Measurements from ENCODE around the gene MT1M. TPM values are rescaled to one million over a fixed set of nuclear protein-coding genes. Genes with fewer than 3 reads are reported as not detected.

MT1M gene
- total and polyA plus RNA-seq, 5 donors from 2014 or later, result not detected

DNA sequence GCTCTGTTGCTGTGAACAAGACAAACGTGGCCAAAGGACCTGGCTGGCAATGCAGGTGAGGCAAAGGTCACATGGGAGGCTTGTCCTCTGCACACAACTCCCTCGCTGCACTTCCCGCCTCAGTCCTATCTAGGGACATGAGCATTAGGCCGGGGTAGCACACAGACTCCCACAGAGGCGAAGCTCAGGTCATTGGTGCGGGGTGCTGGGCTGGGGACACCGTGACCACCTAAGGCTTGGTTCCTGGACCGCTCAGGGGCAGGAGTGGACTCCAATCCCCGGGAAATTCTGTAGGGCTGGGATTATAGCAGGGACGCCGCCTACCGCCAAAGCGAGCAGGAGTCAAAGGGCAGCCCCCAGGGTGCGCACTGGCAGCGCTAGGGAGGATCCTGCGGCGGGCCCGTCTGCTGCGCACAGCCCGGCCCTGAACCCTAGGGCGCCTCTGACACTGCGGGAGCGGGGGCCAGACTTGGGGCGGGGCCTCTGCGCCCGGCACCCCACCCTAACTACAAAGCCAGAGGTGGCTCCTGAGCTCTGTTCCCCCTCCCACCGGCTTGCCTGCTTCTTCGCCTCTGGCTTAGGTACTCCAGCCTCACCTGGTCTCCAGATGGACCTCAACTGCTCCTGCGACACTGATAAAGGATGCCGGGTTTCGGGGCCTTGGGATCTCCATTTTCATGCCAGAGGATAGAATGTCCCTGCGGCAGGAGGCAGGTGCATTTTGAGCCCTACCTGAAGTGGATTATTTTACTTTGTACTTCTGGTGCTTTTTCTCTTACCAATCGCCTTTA lies 15.4 kb downstream of the MT1M start:
- H3K27ac Mint-ChIP-seq, result no peak overlapping the region
- H3K9me3 ChIP-seq (ENCODE audit: control insufficient read depth in 2 of 2, low read length in 2 of 2), result no peaks in the 10 kb centered on the region
- H3K4me1 ChIP-seq (ENCODE audit: control insufficient read depth, insufficient read depth, low read length, poor library complexity, severe bottlenecking), result peaks cover 16% of the 10 kb centered on the region
- H3K4me3 ChIP-seq (ENCODE audit: low read depth, low read length), result no peak overlapping the region
- DNase-seq (no peak), ATAC-seq (ENCODE audit: low read depth in 2 of 2) (no peak)
- H3K27ac ChIP-seq (ENCODE audit: insufficient read depth, low read length, poor library complexity, severe bottlenecking), result no peak overlapping the region
- no peaks in the 10 kb centered on the region for H3K9me3 Mint-ChIP-seq
- H3K4me3 Mint-ChIP-seq, result no peak overlapping the region
- H3K4me1 Mint-ChIP-seq, result peaks cover 0 to 19% (median 3%) of the 10 kb centered on the region in 4 donors
- H3K36me3 ChIP-seq (ENCODE audit: control insufficient read depth, insufficient read depth, low read length), result no peaks in the 10 kb centered on the region
- no peaks in the 10 kb centered on the region for H3K36me3 Mint-ChIP-seq
- H3K27me3 ChIP-seq (ENCODE audit: control insufficient read depth, insufficient read depth, low read length), result peaks cover 2% of the 10 kb centered on the region
- peaks cover 39% of the 10 kb centered on the region for H3K27me3 Mint-ChIP-seq

- Histone ChIP-seq H3K4me3 (ENCODE audit: low read depth, low read length) (no peak overlapping the region), H3K4me1 (ENCODE audit: control insufficient read depth, insufficient read depth, low read length, poor library complexity, severe bottlenecking) (peaks cover 2% of the 10 kb centered on the region), H3K36me3 (ENCODE audit: control insufficient read depth, insufficient read depth, low read length) (no peaks in the 10 kb centered on the region), H3K27ac (ENCODE audit: insufficient read depth, low read length, poor library complexity, severe bottlenecking) (no peak overlapping the region), H3K9me3 (ENCODE audit: control insufficient read depth in 2 of 2, low read length in 2 of 2) (no peaks in the 10 kb centered on the region), H3K27me3 (ENCODE audit: control insufficient read depth, insufficient read depth, low read length) (peaks cover 2% of the 10 kb centered on the region)
- Mint-ChIP-seq H3K4me1 (peaks cover 0 to 6% (median 3%) of the 10 kb centered on the region in 4 donors), H3K36me3 (no peaks in the 10 kb centered on the region), H3K27ac (no peak overlapping the region), H3K9me3 (no peaks in the 10 kb centered on the region), H3K4me3 (no peak overlapping the region), H3K27me3 (peaks cover 39% of the 10 kb centered on the region)
- no peak for ATAC-seq (ENCODE audit: low read depth in 2 of 2)
- DNase-seq, result no peak
These were observed 16.8 kb downstream of the MT1M start for GRCh38 chr16:56649271-56649670.

DNA sequence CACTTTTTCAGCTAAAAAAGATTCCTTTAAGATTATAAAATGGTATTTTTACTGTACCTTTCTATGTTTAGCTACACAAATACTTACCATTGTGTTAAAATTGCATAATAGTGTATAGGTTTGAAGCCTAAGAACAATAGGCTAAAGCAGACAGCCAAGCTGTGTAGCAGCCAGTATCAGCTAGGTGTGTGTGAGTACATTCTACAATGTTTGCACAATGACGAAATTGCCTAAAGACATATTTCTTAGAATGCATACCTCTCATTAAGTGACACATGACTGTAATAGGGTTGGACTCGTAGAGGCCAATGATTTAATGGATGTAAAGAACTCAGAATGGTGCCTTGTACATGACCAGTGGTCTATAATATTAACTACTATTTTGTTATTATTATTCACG lies 17.4 kb downstream of the MT1M start:
- no peak for ATAC-seq (ENCODE audit: low read depth in 2 of 2)
- Mint-ChIP-seq H3K36me3 (no peaks in the 10 kb centered on the region), H3K9me3 (no peaks in the 10 kb centered on the region), H3K27me3 (peaks cover 39% of the 10 kb centered on the region), H3K4me3 (no peak overlapping the region), H3K4me1 (peaks cover 0 to 6% (median under 1%) of the 10 kb centered on the region in 4 donors), H3K27ac (no peak overlapping the region)
- Histone ChIP-seq H3K27ac (ENCODE audit: insufficient read depth, low read length, poor library complexity, severe bottlenecking) (no peak overlapping the region), H3K9me3 (ENCODE audit: control insufficient read depth in 2 of 2, low read length in 2 of 2) (no peaks in the 10 kb centered on the region), H3K4me1 (ENCODE audit: control insufficient read depth, insufficient read depth, low read length, poor library complexity, severe bottlenecking) (no peaks in the 10 kb centered on the region), H3K36me3 (ENCODE audit: control insufficient read depth, insufficient read depth, low read length) (no peaks in the 10 kb centered on the region), H3K27me3 (ENCODE audit: control insufficient read depth, insufficient read depth, low read length) (peaks cover 2% of the 10 kb centered on the region), H3K4me3 (ENCODE audit: low read depth, low read length) (no peak overlapping the region)
- no peak for DNase-seq

GRCh38 chr16:56651586-56651985 lies 19.1 kb downstream of the MT1M start, which contains the start of gene MT1B:
Gene MT1B (plus strand): TSS chr16:56651886. CDS start chr16:56651954, 68 bp downstream.
- no peak within 1 kb of the TSS for H3K27ac Mint-ChIP-seq

DNA sequence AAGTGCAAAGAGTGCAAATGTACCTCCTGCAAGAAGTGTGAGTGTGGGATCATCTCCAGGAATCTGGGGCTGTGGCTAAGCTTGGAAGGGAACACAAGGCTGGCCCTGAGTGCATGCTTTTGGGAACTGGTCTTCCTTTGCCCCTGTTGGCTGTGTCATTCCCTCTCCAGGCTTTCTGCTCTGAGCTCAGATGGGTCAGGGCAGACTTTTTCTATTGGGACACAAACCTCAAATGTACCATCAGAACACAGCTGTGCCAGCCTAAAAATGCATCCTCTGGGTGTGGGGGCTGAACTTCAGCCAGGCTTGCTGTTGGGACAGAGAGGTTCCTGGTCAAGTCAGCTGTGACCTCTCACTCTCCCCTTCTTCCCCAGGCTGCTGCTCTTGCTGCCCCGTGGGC lies 20.1 kb downstream of the MT1M start:
- Mint-ChIP-seq H3K27ac (no peak overlapping the region), H3K9me3 (no peaks in the 10 kb centered on the region), H3K4me3 (no peak overlapping the region), H3K4me1 (peaks cover 0 to 5% (median 3%) of the 10 kb centered on the region in 4 donors), H3K27me3 (peaks cover 24% of the 10 kb centered on the region), H3K36me3 (no peaks in the 10 kb centered on the region)
- no peaks in the 10 kb centered on the region for H3K36me3 ChIP-seq (ENCODE audit: control insufficient read depth, insufficient read depth, low read length)
- peaks cover 6% of the 10 kb centered on the region for H3K4me1 ChIP-seq (ENCODE audit: control insufficient read depth, insufficient read depth, low read length, poor library complexity, severe bottlenecking)
- DNase-seq, result no peak
- no peak overlapping the region for H3K27ac ChIP-seq (ENCODE audit: insufficient read depth, low read length, poor library complexity, severe bottlenecking)
- H3K9me3 ChIP-seq (ENCODE audit: control insufficient read depth in 2 of 2, low read length in 2 of 2), result no peaks in the 10 kb centered on the region
- ATAC-seq (ENCODE audit: low read depth in 2 of 2), result no peak
- H3K27me3 ChIP-seq (ENCODE audit: control insufficient read depth, insufficient read depth, low read length), result peaks cover 2% of the 10 kb centered on the region
- H3K4me3 ChIP-seq (ENCODE audit: low read depth, low read length), result no peak overlapping the region

More at GRCh38 chr16:56651586-56651985, 19.1 kb downstream of the MT1M start, which contains the start of gene MT1B:
- Histone ChIP-seq H3K27ac (ENCODE audit: insufficient read depth, low read length, poor library complexity, severe bottlenecking) (no peak within 1 kb of the TSS), H3K4me3 (ENCODE audit: low read depth, low read length) (no peak within 1 kb of the TSS), H3K4me1 (ENCODE audit: control insufficient read depth, insufficient read depth, low read length, poor library complexity, severe bottlenecking) (no peaks in the 10 kb centered on the region), H3K9me3 (ENCODE audit: control insufficient read depth in 2 of 2, low read length in 2 of 2) (no peaks in the 10 kb centered on the region), H3K27me3 (ENCODE audit: control insufficient read depth, insufficient read depth, low read length) (peaks cover 2% of the 10 kb centered on the region), H3K36me3 (ENCODE audit: control insufficient read depth, insufficient read depth, low read length) (no peaks in the 10 kb centered on the region)
- DNase-seq (no peak), ATAC-seq (ENCODE audit: low read depth in 2 of 2) (no peak)
- H3K4me3 Mint-ChIP-seq, result no peak within 1 kb of the TSS
- H3K9me3 Mint-ChIP-seq, result no peaks in the 10 kb centered on the region
- H3K27me3 Mint-ChIP-seq, result peaks cover 34% of the 10 kb centered on the region
- no peaks in the 10 kb centered on the region for H3K4me1 Mint-ChIP-seq
- H3K36me3 Mint-ChIP-seq, result no peaks in the 10 kb centered on the region

GRCh38 chr16:56653218-56653617 lies 20.8 kb downstream of the MT1M start:
- Mint-ChIP-seq H3K4me3 (peak overlapping the region in 1 of 4 donors; percentile 58), H3K27ac (no peak overlapping the region), H3K36me3 (no peaks in the 10 kb centered on the region), H3K27me3 (peaks cover 22% of the 10 kb centered on the region), H3K9me3 (no peaks in the 10 kb centered on the region), H3K4me1 (peaks cover 5 to 8% (median 7%) of the 10 kb centered on the region in 4 donors)
- Histone ChIP-seq H3K27me3 (ENCODE audit: control insufficient read depth, insufficient read depth, low read length) (peaks cover 2% of the 10 kb centered on the region), H3K9me3 (ENCODE audit: control insufficient read depth in 2 of 2, low read length in 2 of 2) (no peaks in the 10 kb centered on the region), H3K36me3 (ENCODE audit: control insufficient read depth, insufficient read depth, low read length) (no peaks in the 10 kb centered on the region), H3K4me1 (ENCODE audit: control insufficient read depth, insufficient read depth, low read length, poor library complexity, severe bottlenecking) (peaks cover 12% of the 10 kb centered on the region), H3K27ac (ENCODE audit: insufficient read depth, low read length, poor library complexity, severe bottlenecking) (no peak overlapping the region), H3K4me3 (ENCODE audit: low read depth, low read length) (no peak overlapping the region)
- DNase-seq (no peak), ATAC-seq (ENCODE audit: low read depth in 2 of 2) (no peak)

DNA sequence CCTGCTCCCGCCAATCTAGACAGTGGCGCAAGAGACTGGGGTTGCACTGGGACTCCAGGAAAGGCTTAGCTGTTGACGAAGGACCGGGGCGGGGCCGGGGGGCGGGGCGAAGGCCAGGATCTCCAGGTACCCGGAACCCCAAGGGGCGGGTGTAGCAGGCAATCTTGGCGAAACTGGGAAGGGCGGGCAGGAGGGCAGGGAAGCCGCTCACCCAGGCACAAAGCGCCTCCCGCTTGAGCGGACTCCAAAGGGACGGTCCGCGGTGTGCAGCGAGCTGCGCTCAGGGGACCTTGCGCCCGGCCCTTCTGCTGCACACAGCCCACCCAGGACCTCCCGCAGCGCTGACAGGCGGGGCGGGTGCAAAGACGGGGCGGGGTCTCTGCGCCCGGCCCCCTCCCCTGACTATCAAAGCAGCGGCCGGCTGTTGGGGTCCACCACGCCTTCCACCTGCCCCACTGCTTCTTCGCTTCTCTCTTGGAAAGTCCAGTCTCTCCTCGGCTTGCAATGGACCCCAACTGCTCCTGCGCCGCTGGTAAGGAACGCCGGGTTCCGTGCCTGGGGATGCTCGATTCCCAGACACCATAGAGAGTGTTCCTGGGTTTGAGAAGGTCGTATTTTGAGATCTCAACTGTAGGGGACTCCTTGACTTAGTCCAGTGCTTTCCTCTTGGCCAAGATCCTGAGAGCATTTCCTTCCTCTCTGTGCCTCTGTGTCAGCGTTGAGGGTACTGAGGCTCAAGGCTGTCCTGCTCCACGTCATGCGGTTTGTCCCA lies 25.3 kb downstream of the MT1M start, which contains the start of gene MT1F:
TSS of gene MT1F (plus strand) at position 405 of the 772 bp plus-strand sequence. CDS start at position 505, 100 bp downstream.
- Histone ChIP-seq H3K4me3 (ENCODE audit: low read depth, low read length) (peak within 1 kb of the TSS; percentile 89), H3K27me3 (ENCODE audit: control insufficient read depth, insufficient read depth, low read length) (no peaks in the 10 kb centered on the region), H3K27ac (ENCODE audit: insufficient read depth, low read length, poor library complexity, severe bottlenecking) (peak within 1 kb of the TSS; percentile 48), H3K9me3 (ENCODE audit: control insufficient read depth in 2 of 2, low read length in 2 of 2) (no peaks in the 10 kb centered on the region), H3K4me1 (ENCODE audit: control insufficient read depth, insufficient read depth, low read length, poor library complexity, severe bottlenecking) (peaks cover 27% of the 10 kb centered on the region), H3K36me3 (ENCODE audit: control insufficient read depth, insufficient read depth, low read length) (no peaks in the 10 kb centered on the region)
- Mint-ChIP-seq H3K36me3 (peaks cover 10% of the 10 kb centered on the region), H3K4me1 (peaks cover 5 to 41% (median 26%) of the 10 kb centered on the region in 4 donors), H3K27me3 (peaks cover 7% of the 10 kb centered on the region), H3K27ac (peak within 1 kb of the TSS; percentile 83 to 97 (median 90)), H3K9me3 (peaks cover 0 to 2% (median 0%) of the 10 kb centered on the region in 7 donors), H3K4me3 (peak within 1 kb of the TSS; percentile 93 to 98 (median 98))
- DNase-seq (peak; percentile 51 to 78 (median 67)), ATAC-seq (ENCODE audit: low read depth in 2 of 2) (peak; percentile 74 to 76)

Measured in CD4-positive, CD25-positive, alpha-beta regulatory T cell (primary cell).